GM12864 (cell line): Measurements from ENCODE around the gene RSPH6A.

Experiments
- DNase-seq: peaks from one replicate; pipeline ENCODE4 v3.0.0-alpha.2; 2011; ENCODE audit warnings: low read depth
- H3K4me3 ChIP-seq: 2 replicates; pipeline ENCODE4 v1.5.1; 2011; ENCODE audit warnings: mild to moderate bottlenecking, low read depth, low read length, control low read depth
- CTCF ChIP-seq: IDR thresholded peaks from 2 replicates; pipeline ENCODE4 v1.5.1; 2011; ENCODE audit warnings: low read depth, mild to moderate bottlenecking, moderate library complexity, low read length, control low read depth, inconsistent platforms; ENCODE audit errors: missing control alignments

Gene RSPH6A

GRCh38 chr19:45842198-45842597 lies 27.1 kb upstream of the RSPH6A start:
- no peak for TF ChIP-seq CTCF

GRCh38 chr19:45834970-45835369 lies 19.9 kb upstream of the RSPH6A start:
- no peak for DNase-seq
- no peak for TF ChIP-seq CTCF
- H3K4me3 ChIP-seq: no peak overlapping the region

More at GRCh38 chr19:45842198-45842597, 27.1 kb upstream of the RSPH6A start:
- DNase-seq: no peak
- H3K4me3 ChIP-seq: no peak overlapping the region

- DNase-seq: no peak
- no peak for TF ChIP-seq CTCF
- H3K4me3 ChIP-seq: no peak overlapping the region
These were observed 13.8 kb upstream of the RSPH6A start for GRCh38 chr19:45828945-45829344.

GRCh38 chr19:45828523-45828922 lies 13.4 kb upstream of the RSPH6A start:
- no peak overlapping the region for H3K4me3 ChIP-seq
- DNase-seq: no peak
- TF ChIP-seq CTCF: no peak

GRCh38 chr19:45827459-45828093 lies 12.5 kb upstream of the RSPH6A start:
- no peak for DNase-seq
- no peak for TF ChIP-seq CTCF
- no peak overlapping the region for H3K4me3 ChIP-seq

GRCh38 chr19:45826934-45827333 lies 11.8 kb upstream of the RSPH6A start:
- DNase-seq: no peak
- H3K4me3 ChIP-seq: no peak overlapping the region
- TF ChIP-seq CTCF: no peak
